HCT116 (cell line): ENCODE results near the gene ZDHHC19. TPM values are rescaled to one million over a fixed set of nuclear protein-coding genes. Genes with fewer than 3 reads are reported as not detected.

Source experiments
- ATAC-seq: fragments of 200-7000 bp; cut with Tn5 transposase; 2 replicates; pipeline ENCODE4 v1.9.1; 2020; ENCODE audit warnings: mild to moderate bottlenecking, moderate library complexity
- BruUV-seq: library from RNA; stranded (reverse); fragments of 400-500 nt; replicated peaks from 2 replicates; lab custom pipeline; 2021; lab: Mats Ljungman, UMichigan
- CTCF ChIA-PET: fragments of 300-600 bp; sonication (Branson Sonifier 250); formaldehyde crosslinking; loops from one replicate; lab custom pipeline; 2021; ENCODE audit warnings: antibody characterized with exemption; lab: Charles Lee
- POLR2A ChIA-PET: fragments of 300-600, 350-600 bp; sonication (Branson Sonifier 250); formaldehyde crosslinking; loops from one replicate; lab custom pipeline; 2021; ENCODE audit warnings: antibody characterized with exemption; lab: Charles Lee
- RAD21 ChIA-PET, 2 experiments: fragments of 300-600 bp; sonication (Branson Sonifier 250); formaldehyde crosslinking; loops; one replicate each; lab custom pipeline; 2023; ENCODE audit warnings: low total read pairs in 2 of 2; ENCODE audit not compliant: uncharacterized antibody in 2 of 2, unreplicated experiment in 2 of 2, low non-redundant PET in 1 of 2; lab: Charles Lee
- DNase-seq: peaks from one replicate; pipeline ENCODE4 v3.0.0-alpha.2; 2010; ENCODE audit warnings: low read depth, low spot score
- H2AFZ ChIP-seq: fragments of 200-600 bp; shearing (Covaris generic), sonication (generic); 2 replicates; pipeline ENCODE4 v1.6.1; 2017; ENCODE audit warnings: low read depth, mixed run types, mixed read lengths, antibody characterized with exemption, low read length; ENCODE audit not compliant: poor library complexity, severe bottlenecking
- H3K27ac ChIP-seq: 2 replicates; pipeline ENCODE4 v1.5.1; 2012; ENCODE audit warnings: low read depth, low read length
- H3K27me3 ChIP-seq: fragments of 200-600 bp; sonication (generic); 2 replicates; pipeline ENCODE4 v1.6.1; 2016; ENCODE audit warnings: mixed run types, low read length, mixed read lengths; ENCODE audit not compliant: insufficient read depth
- H3K36me3 ChIP-seq, 2 experiments: fragments of 200-500 bp in 1 of 2; fragments of 200-600 bp in 1 of 2; sonication (Bioruptor generic) in 1 of 2; sonication (generic) in 1 of 2; 2 replicates each; pipeline versions ENCODE4 v1.5.1 to v1.6.1; 2014 to 2016; ENCODE audit warnings: low read length in 2 of 2, inconsistent platforms in 1 of 2, mixed read lengths in 1 of 2, mixed run types in 1 of 2; ENCODE audit not compliant: insufficient read depth in 2 of 2, control insufficient read depth in 1 of 2
- H3K4me1 ChIP-seq, 2 experiments: fragments of 200-600 bp in 1 of 2; sonication (generic) in 1 of 2; 2 replicates each; pipeline versions ENCODE4 v1.5.1 to v1.6.1; 2012 to 2017; ENCODE audit warnings: low read length in 2 of 2, inconsistent platforms in 1 of 2, mild to moderate bottlenecking in 1 of 2, mixed read lengths in 1 of 2, mixed run types in 1 of 2, moderate library complexity in 1 of 2; ENCODE audit not compliant: insufficient read depth in 2 of 2, control insufficient read depth in 1 of 2
- H3K4me2 ChIP-seq: fragments of 200-600 bp; sonication (generic); 2 replicates; pipeline ENCODE4 v1.6.1; 2017; ENCODE audit warnings: mixed run types, low read length, mixed read lengths
- H3K4me3 ChIP-seq, 2 experiments: fragments of 200-600 bp in 1 of 2; sonication (generic) in 1 of 2; replicated peaks in 1 of 2; 2 replicates each; pipeline ENCODE4 v1.5.1; 2011 to 2016; ENCODE audit warnings: low read length in 2 of 2, control low read depth in 1 of 2, low read depth in 1 of 2, mild to moderate bottlenecking in 1 of 2, mixed read lengths in 1 of 2, mixed run types in 1 of 2
- H3K79me2 ChIP-seq: fragments of 200-600 bp; sonication (generic); 2 replicates; pipeline ENCODE4 v1.6.1; 2017; ENCODE audit warnings: mild to moderate bottlenecking, mixed run types, low read length, moderate library complexity, mixed read lengths; ENCODE audit not compliant: insufficient read depth
- H3K9ac ChIP-seq: fragments of 200-600 bp; sonication (generic); 2 replicates; pipeline ENCODE4 v1.6.1; 2016; ENCODE audit warnings: low read length, mixed read lengths
- H3K9me2 ChIP-seq: fragments of 200-600 bp; sonication (generic), shearing (Covaris generic); 2 replicates; pipeline ENCODE4 v1.6.1; 2017; ENCODE audit warnings: mixed run types, mild to moderate bottlenecking, moderate library complexity; ENCODE audit not compliant: insufficient read depth
- H3K9me3 ChIP-seq, 2 experiments: fragments of 200-500 bp in 1 of 2; fragments of 200-600 bp in 1 of 2; sonication (Bioruptor generic) in 1 of 2; sonication (generic) in 1 of 2; 2 replicates each; pipeline ENCODE4 v1.6.1; 2014 to 2017; ENCODE audit warnings: low read length in 2 of 2, mixed read lengths in 2 of 2, inconsistent platforms in 1 of 2, low read depth in 1 of 2, mild to moderate bottlenecking in 1 of 2, mixed run types in 1 of 2, moderate library complexity in 1 of 2; ENCODE audit not compliant: control insufficient read depth in 1 of 2, insufficient read depth in 1 of 2
- H4K20me1 ChIP-seq: fragments of 200-600 bp; sonication (generic), shearing (Covaris generic); 2 replicates; pipeline ENCODE4 v1.6.1; 2017; ENCODE audit warnings: mixed run types, mild to moderate bottlenecking, moderate library complexity; ENCODE audit not compliant: insufficient read depth
- CBX3 ChIP-seq: IDR thresholded peaks from 2 replicates; pipeline ENCODE4 v1.6.1; 2012; ENCODE audit warnings: low read depth
- ELF1 ChIP-seq: IDR thresholded peaks from 2 replicates; pipeline ENCODE4 v1.6.1; 2012; ENCODE audit warnings: low read depth, borderline replicate concordance
- EZH2 ChIP-seq: fragments of 200-600 bp; sonication (generic); IDR thresholded peaks from 2 replicates; pipeline ENCODE4 v1.6.1; 2017; ENCODE audit warnings: antibody characterized with exemption, mixed run types
- EZH2phosphoT487 ChIP-seq: fragments of 200-600 bp; IDR thresholded peaks from 2 replicates; pipeline ENCODE4 v1.6.1; 2018; ENCODE audit warnings: antibody characterized with exemption, borderline replicate concordance
- FOSL1 ChIP-seq: IDR thresholded peaks from 2 replicates; pipeline ENCODE4 v1.6.1; 2012; ENCODE audit warnings: low read depth
- JUND ChIP-seq: IDR thresholded peaks from 2 replicates; pipeline ENCODE4 v1.6.1; 2012
- POLR2A ChIP-seq: IDR thresholded peaks from 2 replicates; pipeline ENCODE4 v1.7.0; 2011; ENCODE audit warnings: borderline replicate concordance; ENCODE audit not compliant: insufficient read depth, insufficient read length; ENCODE audit errors: extremely low read depth
- POLR2AphosphoS5 ChIP-seq: IDR thresholded peaks from 2 replicates; pipeline ENCODE4 v1.6.1; 2011; ENCODE audit warnings: mild to moderate bottlenecking, low read depth, low read length, moderate library complexity
- RAD21 ChIP-seq: IDR thresholded peaks from 2 replicates; pipeline ENCODE4 v1.6.1; 2012; ENCODE audit warnings: low read depth, mild to moderate bottlenecking
- SIN3A ChIP-seq: IDR thresholded peaks from 2 replicates; pipeline ENCODE4 v1.6.1; 2012; ENCODE audit warnings: low read depth
- SP1 ChIP-seq: IDR thresholded peaks from 2 replicates; pipeline ENCODE4 v1.6.1; 2012; ENCODE audit warnings: low read depth
- SRF ChIP-seq: IDR thresholded peaks from 2 replicates; pipeline ENCODE4 v1.6.1; 2012; ENCODE audit warnings: low read depth
- ZBTB33 ChIP-seq: IDR thresholded peaks from 2 replicates; pipeline ENCODE4 v1.6.1; 2011; ENCODE audit warnings: mild to moderate bottlenecking, low read length, moderate library complexity; ENCODE audit not compliant: insufficient replicate concordance; ENCODE audit errors: extremely low read depth
- ZFX ChIP-seq: fragments of 450-650 bp; IDR thresholded peaks from 2 replicates; pipeline ENCODE4 v1.6.1; 2017
- ZNF274 ChIP-seq: fragments of 200-500 bp; sonication (Bioruptor generic); IDR thresholded peaks from 2 replicates; pipeline ENCODE4 v1.6.1; 2014; ENCODE audit warnings: mild to moderate bottlenecking, low read depth, low read length, inconsistent platforms
- intact Hi-C: fragments of 100-400 bp; cut with micrococcal nuclease; formaldehyde crosslinking; loops from 2 replicates; pipeline ENCODE4 v1.10.0; 2022
- total RNA-seq: library from RNA; stranded (reverse); gene quantifications from one replicate; pipeline ENCODE4 v1.2.1, GENCODE V29; 2021; ENCODE audit not compliant: unreplicated experiment

ZDHHC19 gene
- total RNA-seq, 1 experiment from 2014 or later = not detected

DNA sequence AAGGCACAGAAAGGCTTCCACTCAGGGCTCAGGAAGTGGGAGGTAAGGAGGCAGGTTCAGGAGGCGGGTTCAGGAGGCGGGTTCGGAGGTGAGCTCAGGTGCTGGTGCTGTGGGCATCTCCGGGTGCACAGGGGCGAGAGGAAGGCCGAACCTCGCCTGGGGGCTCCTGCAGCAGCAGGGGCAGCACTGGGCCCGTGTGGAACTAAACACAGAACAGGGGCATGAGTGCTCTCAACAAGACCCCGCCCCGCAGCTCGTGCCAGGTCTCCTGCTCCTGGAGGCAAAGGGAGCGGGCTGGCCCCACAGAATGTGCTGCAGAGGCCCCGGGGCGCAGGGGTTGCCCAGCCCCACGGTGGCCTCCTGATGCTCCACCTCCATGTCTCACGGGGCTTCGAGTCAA lies 13.7 kb downstream of the ZDHHC19 start:
- Histone ChIP-seq H3K27ac (no peak overlapping the region), H3K4me2 (no peak overlapping the region), H4K20me1 (no peaks in the 10 kb centered on the region), H3K9me2 (no peaks in the 10 kb centered on the region), H3K9me3 (no peaks in the 10 kb centered on the region), H3K79me2 (no peaks in the 10 kb centered on the region), H3K4me1 (no peaks in the 10 kb centered on the region; a peak in 1 of 4 replicates), H3K27me3 (no peaks in the 10 kb centered on the region), H3K4me3 (no peak overlapping the region), H3K9ac (no peak overlapping the region), H3K36me3 (no peaks in the 10 kb centered on the region), H2AFZ (no peak overlapping the region)
- TF ChIP-seq ZNF274 = no peak
- TF ChIP-seq CBX3 = no peak
- TF ChIP-seq EZH2phosphoT487 = no peak
- TF ChIP-seq FOSL1 = no peak
- TF ChIP-seq EZH2 = no peak
- TF ChIP-seq SRF = no peak
- ATAC-seq (no peak), DNase-seq (no peak)
- BruUV-seq = no TSS peak
- ChIA-PET CTCF (interaction anchor here (1.3 to 2.3 kb wide), 3 partner anchors 124 to 173 kb away, joined by 4 to 17 read pairs (median 7); no protein-coding TSS in a partner anchor), POLR2A (no interaction called here), RAD21 (no interaction called here)
- intact Hi-C loops = no loop called here

DNA sequence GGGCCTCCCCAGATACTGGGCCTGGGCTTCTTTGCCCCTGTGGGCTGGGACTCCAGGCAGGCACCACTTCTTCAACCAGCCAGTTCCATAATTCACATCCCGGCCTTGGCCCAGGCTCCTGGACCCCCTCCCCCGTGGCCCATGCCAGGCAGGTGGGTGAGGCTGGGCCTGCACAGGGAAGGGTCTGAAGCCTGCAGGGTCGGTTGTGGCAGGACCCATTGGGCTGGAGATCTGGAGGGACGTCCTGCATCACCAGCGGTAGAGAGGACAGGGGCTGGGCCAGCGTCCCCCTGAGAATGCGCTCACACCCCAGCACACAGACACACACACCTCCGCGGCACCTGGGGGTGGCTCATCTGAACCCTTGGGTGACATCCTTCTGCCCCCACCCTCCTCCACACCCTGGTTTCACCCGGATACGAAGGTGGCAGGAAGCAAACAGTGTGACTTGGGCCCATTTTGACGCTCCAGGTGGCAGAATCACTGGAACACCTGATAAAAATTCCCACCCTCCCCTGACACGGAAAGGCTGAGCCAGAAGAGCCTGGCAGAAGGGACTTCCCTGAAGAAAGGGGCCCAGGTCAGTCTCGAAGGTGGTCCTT lies 15.4 kb downstream of the ZDHHC19 start:
- ChIA-PET RAD21 (no interaction called here), POLR2A (no interaction called here), CTCF (interaction anchor here (0.6 to 2.3 kb wide), 5 partner anchors 122 to 343 kb away, joined by 3 to 17 read pairs (median 7); no protein-coding TSS in a partner anchor)
- no peak overlapping the region for H3K27ac ChIP-seq
- ATAC-seq = no peak
- TF ChIP-seq POLR2AphosphoS5 = no peak
- TF ChIP-seq EZH2 = no peak
- no peak for TF ChIP-seq POLR2A
- TF ChIP-seq EZH2phosphoT487 = no peak
- TF ChIP-seq JUND = no peak
- TF ChIP-seq SIN3A = no peak
- no peak for TF ChIP-seq RAD21
- TF ChIP-seq FOSL1 = no peak
- TF ChIP-seq ZBTB33 = no peak
- TF ChIP-seq ELF1 = no peak
- no peak for TF ChIP-seq SP1
- TF ChIP-seq ZFX = no peak
- no peak overlapping the region for H3K9ac ChIP-seq
- H3K9me2 ChIP-seq = no peaks in the 10 kb centered on the region
- no peak overlapping the region for H3K4me2 ChIP-seq
- no peaks in the 10 kb centered on the region for H3K9me3 ChIP-seq
- H3K36me3 ChIP-seq = no peaks in the 10 kb centered on the region
- no peak overlapping the region for H3K4me3 ChIP-seq
- no peaks in the 10 kb centered on the region for H3K27me3 ChIP-seq
- H2AFZ ChIP-seq = no peak overlapping the region
- no peaks in the 10 kb centered on the region; a peak in 1 of 4 replicates for H3K4me1 ChIP-seq
- BruUV-seq = no TSS peak
- H4K20me1 ChIP-seq = no peaks in the 10 kb centered on the region
- no peak for DNase-seq
- no peaks in the 10 kb centered on the region for H3K79me2 ChIP-seq
- intact Hi-C loops = loop anchor here (1.0 kb wide), 2 partner anchors 122 to 169 kb away; no protein-coding TSS in a partner anchor
